BJ (cell line): ENCODE data around the gene WBP1L. TPM values are rescaled to one million over a fixed set of nuclear protein-coding genes. Genes with fewer than 3 reads are reported as not detected.

Experiments used
- CTCF ChIA-PET: fragments of 350-600 bp; formaldehyde crosslinking; extraction: SDS; loops from one replicate; lab custom pipeline; 2021; ENCODE audit warnings: antibody characterized with exemption, inconsistent platforms; lab: Yijun Ruan, JAX
- POLR2A ChIA-PET: fragments of 300-600 bp; sonication (Branson Sonifier 250); formaldehyde crosslinking; extraction: SDS; loops from one replicate; lab custom pipeline; 2021; ENCODE audit warnings: antibody characterized with exemption; lab: Charles Lee
- DNase-seq: peaks from one replicate; pipeline ENCODE4 v3.0.0-alpha.2; 2011; ENCODE audit warnings: low read depth
- H3K27me3 ChIP-seq: 2 replicates; pipeline ENCODE4 v1.6.0; 2011; ENCODE audit warnings: low read length; ENCODE audit not compliant: control insufficient read depth, insufficient read depth
- H3K36me3 ChIP-seq: 2 replicates; pipeline ENCODE4 v1.5.1; 2011; ENCODE audit warnings: low read length; ENCODE audit not compliant: control insufficient read depth, insufficient read depth
- H3K4me3 ChIP-seq: 2 replicates; pipeline ENCODE4 v1.5.1; 2011; ENCODE audit warnings: low read depth, mild to moderate bottlenecking, control low read depth, low read length
- polyA plus RNA-seq: library from polyadenylated mRNA; depleted of rRNA; stranded (reverse); fragments of >200 nt; gene quantifications from 2 replicates; pipeline ENCODE4 v1.2.3, GENCODE V29; 2011
- TF ChIP-seq, protein P1 (sequence below): IDR thresholded peaks from 2 replicates; pipeline ENCODE4 v1.5.1; 2011; ENCODE audit warnings: low read depth, mild to moderate bottlenecking, control low read depth, inconsistent platforms, low read length, moderate library complexity; ENCODE audit not compliant: insufficient read depth

WBP1L gene
- polyA plus RNA-seq, 1 experiment, result 52.4 TPM

DNA sequence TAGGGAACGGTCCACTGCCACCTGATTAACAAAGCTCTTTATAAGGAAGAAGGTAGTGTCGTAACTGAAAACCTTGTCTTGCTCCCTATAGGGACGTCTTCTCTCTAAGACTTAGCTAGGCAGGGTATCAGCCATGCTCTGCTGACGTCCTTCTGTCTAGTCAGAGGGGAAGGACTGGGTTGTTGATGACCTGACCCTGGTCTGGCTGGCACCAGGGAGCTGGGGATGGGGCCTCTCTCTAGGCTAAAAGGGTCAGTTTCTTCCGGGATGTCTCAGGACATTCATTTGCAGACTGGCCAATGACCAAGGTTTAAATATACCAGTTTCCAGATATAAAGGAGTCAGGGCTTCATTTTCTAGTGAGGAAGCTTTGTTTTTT, 83.8 kb downstream of the WBP1L start:
- DNase-seq, result no peak
- CTCF ChIA-PET, result interaction anchor here (0.6 to 2.2 kb wide), 4 partner anchors 8 to 74 kb away, joined by 3 to 9 read pairs (median 3); partner anchors contain the start of gene CYP17A1
- H3K27me3 ChIP-seq, result no peaks in the 10 kb centered on the region
- H3K36me3 ChIP-seq, result no peaks in the 10 kb centered on the region
- H3K4me3 ChIP-seq, result no peak overlapping the region
- TF ChIP-seq, protein P1, sequence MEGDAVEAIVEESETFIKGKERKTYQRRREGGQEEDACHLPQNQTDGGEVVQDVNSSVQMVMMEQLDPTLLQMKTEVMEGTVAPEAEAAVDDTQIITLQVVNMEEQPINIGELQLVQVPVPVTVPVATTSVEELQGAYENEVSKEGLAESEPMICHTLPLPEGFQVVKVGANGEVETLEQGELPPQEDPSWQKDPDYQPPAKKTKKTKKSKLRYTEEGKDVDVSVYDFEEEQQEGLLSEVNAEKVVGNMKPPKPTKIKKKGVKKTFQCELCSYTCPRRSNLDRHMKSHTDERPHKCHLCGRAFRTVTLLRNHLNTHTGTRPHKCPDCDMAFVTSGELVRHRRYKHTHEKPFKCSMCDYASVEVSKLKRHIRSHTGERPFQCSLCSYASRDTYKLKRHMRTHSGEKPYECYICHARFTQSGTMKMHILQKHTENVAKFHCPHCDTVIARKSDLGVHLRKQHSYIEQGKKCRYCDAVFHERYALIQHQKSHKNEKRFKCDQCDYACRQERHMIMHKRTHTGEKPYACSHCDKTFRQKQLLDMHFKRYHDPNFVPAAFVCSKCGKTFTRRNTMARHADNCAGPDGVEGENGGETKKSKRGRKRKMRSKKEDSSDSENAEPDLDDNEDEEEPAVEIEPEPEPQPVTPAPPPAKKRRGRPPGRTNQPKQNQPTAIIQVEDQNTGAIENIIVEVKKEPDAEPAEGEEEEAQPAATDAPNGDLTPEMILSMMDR, result no peak
- POLR2A ChIA-PET, result no interaction called here

GRCh38 chr10:102831322-102832071, 87.7 kb downstream of the WBP1L start:
- ChIA-PET CTCF (interaction anchor here (0.7 to 9.2 kb wide), 5 partner anchors 10 to 154 kb away, joined by 3 to 168 read pairs (median 3); no protein-coding TSS in a partner anchor), POLR2A (no interaction called here)
- no peak for DNase-seq
- Histone ChIP-seq H3K36me3 (no peaks in the 10 kb centered on the region), H3K4me3 (no peak overlapping the region), H3K27me3 (peaks cover 2% of the 10 kb centered on the region)
- TF ChIP-seq, protein P1, result no peak

GRCh38 chr10:102832248-102832647, 88.5 kb downstream of the WBP1L start:
- Histone ChIP-seq H3K4me3 (no peak overlapping the region), H3K27me3 (peaks cover 4% of the 10 kb centered on the region), H3K36me3 (no peaks in the 10 kb centered on the region)
- ChIA-PET CTCF (interaction anchor here (1.5 to 9.2 kb wide), 2 partner anchors 67 to 105 kb away, joined by 9 to 168 read pairs; no protein-coding TSS in a partner anchor), POLR2A (no interaction called here)
- TF ChIP-seq, protein P1, result no peak
- DNase-seq, result no peak

DNA sequence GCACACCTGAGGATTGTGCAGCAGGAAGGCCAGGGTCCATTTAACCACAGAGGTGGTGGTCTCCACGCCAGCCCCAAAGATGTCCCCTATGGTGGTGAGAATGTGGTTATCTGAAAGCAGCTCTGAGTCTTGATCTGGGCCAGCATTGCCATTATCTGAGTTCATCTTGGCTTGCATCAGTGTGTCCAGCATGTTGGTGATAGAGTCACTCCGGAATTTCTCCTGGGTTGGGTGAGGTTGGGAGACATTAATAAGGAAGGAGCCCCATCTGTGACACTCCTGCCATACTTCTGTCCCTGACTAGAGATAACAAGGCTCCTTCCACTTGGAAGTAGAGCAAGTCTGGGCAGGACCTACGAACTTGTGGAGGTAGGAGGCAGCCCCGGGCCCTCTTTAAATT, 89.2 kb downstream of the WBP1L start:
- TF ChIP-seq, protein P1, result no peak

DNA sequence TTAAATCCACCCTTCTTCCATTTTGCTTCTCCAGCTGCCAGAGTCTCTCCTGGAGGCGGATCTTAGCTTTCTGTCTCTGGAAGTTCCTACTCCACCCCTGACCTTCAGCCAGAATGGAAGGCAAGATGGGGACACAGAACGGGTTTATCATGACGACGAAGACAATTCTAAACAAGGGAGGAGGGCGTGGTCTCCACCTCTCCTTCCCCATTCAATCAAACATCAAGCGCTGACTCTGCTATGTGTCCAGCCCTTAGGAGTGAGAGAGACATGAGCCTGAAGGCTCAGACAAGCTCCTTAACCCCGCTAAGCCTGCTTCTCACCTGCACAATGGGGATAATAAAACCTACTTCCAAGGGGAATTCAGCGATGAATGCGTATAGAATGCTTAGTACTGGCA, 90.4 kb downstream of the WBP1L start:
- Histone ChIP-seq H3K36me3 (no peaks in the 10 kb centered on the region), H3K4me3 (no peak overlapping the region), H3K27me3 (peaks cover 4% of the 10 kb centered on the region)
- CTCF ChIA-PET, result interaction anchor here (0.8 to 9.2 kb wide), 8 partner anchors 9 to 405 kb away, joined by 3 to 168 read pairs (median 3); partner anchors contain the start of gene CNNM2
- TF ChIP-seq, protein P1, result no peak
- POLR2A ChIA-PET, result no interaction called here
- no peak for DNase-seq

More for the DNA sequence above, 89.2 kb downstream of the WBP1L start:
- no peaks in the 10 kb centered on the region for H3K36me3 ChIP-seq
- CTCF ChIA-PET, result interaction anchor here (1.3 to 9.2 kb wide), 2 partner anchors 10 to 66 kb away, joined by 3 to 168 read pairs; no protein-coding TSS in a partner anchor
- POLR2A ChIA-PET, result no interaction called here
- peaks cover 4% of the 10 kb centered on the region for H3K27me3 ChIP-seq
- DNase-seq, result no peak
- no peak overlapping the region for H3K4me3 ChIP-seq
